Measurements from ENCODE around the gene LCOR.

Gene LCOR

GRCh38 chr10:97000487-97001182 lies 168.5 kb downstream of the LCOR start:
- TF ChIP-seq, protein P1, sequence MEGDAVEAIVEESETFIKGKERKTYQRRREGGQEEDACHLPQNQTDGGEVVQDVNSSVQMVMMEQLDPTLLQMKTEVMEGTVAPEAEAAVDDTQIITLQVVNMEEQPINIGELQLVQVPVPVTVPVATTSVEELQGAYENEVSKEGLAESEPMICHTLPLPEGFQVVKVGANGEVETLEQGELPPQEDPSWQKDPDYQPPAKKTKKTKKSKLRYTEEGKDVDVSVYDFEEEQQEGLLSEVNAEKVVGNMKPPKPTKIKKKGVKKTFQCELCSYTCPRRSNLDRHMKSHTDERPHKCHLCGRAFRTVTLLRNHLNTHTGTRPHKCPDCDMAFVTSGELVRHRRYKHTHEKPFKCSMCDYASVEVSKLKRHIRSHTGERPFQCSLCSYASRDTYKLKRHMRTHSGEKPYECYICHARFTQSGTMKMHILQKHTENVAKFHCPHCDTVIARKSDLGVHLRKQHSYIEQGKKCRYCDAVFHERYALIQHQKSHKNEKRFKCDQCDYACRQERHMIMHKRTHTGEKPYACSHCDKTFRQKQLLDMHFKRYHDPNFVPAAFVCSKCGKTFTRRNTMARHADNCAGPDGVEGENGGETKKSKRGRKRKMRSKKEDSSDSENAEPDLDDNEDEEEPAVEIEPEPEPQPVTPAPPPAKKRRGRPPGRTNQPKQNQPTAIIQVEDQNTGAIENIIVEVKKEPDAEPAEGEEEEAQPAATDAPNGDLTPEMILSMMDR (IDR thresholded peaks at IDR 0.05): no peak
- DNase-seq (ENCODE audit: low spot score): no peak
- H3K27ac ChIP-seq: no peak overlapping the region
- H3K4me3 ChIP-seq: no peak overlapping the region

DNA sequence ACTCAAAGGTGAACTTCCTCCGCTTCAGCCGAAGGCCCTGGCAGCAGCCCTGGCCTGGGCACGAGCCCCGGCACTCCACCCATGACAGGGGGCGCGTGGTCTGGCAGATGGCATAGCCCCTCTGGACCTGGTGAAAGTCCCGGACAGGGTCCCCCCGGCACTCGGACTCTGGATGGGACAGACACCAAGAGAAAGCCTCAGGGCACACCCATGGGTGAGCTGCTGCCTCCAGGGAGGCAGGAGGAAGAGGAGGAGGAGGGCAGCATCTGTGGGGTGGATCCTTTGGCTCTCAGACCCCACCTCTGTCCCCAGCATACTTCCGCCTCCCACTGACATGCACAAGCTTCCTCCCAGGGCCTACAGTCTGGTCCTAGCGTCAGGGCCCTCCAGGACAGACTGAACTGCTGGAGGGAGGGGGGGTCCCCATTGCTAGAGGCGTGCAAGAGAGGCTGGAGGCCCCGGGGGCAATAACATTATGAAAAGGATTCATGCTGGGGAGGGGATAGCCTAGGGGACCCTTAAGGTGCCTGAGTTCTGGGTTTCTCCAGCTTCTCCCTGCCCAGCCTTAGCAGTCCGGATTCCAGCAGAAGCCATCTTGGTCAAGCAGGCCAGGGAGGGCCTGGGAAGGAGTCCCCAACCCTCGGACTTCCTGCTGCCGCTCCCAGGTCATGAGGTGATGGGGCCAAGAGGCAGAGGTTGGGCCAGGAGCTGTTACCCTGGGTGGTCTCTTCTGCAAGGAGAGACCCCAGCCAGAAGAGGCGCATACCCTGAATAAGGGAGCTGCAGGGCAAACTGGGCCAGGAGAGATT lies 169.3 kb downstream of the LCOR start:
- no peak for DNase-seq (ENCODE audit: low spot score)
- Histone ChIP-seq H3K27ac (no peak overlapping the region), H3K4me3 (no peak overlapping the region)
- TF ChIP-seq, protein P1 (IDR thresholded peaks at IDR 0.05): no peak

- no peak for DNase-seq (ENCODE audit: low spot score)
- Histone ChIP-seq H3K27ac (no peak overlapping the region), H3K4me3 (no peak overlapping the region)
- TF ChIP-seq, protein P1 (IDR thresholded peaks at IDR 0.05): no peak
Measured at GRCh38 chr10:97002670-97003069, 170.6 kb downstream of the LCOR start.

GRCh38 chr10:97003151-97003803 lies 171.2 kb downstream of the LCOR start:
- Histone ChIP-seq H3K4me3 (no peak overlapping the region), H3K27ac (no peak overlapping the region)
- TF ChIP-seq, protein P1 (IDR thresholded peaks at IDR 0.05): no peak
- no peak for DNase-seq (ENCODE audit: low spot score)

DNA sequence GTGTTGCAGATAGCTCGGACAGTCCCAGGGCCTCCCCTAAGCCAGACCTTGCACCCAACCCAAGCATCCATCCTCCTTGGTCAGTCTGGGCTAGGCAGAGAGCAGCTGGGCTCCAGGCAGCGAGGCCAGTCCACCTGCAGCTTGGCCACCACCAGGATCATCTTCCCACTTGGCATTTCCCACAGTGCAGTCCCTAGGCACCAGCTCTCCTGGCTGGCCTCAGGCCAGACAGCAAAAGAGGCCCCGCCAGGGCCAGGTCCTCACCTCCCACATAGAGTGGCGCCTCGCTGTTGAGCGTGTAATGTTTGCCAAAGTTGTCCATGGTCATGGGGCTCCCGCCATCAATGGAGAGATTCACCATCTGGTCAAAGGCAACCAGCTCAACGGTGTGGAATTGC lies 171.7 kb downstream of the LCOR start:
- TF ChIP-seq, protein P1 (IDR thresholded peaks at IDR 0.05): no peak
- Histone ChIP-seq H3K27ac (no peak overlapping the region), H3K4me3 (no peak overlapping the region)
- no peak for DNase-seq (ENCODE audit: low spot score)

DNA sequence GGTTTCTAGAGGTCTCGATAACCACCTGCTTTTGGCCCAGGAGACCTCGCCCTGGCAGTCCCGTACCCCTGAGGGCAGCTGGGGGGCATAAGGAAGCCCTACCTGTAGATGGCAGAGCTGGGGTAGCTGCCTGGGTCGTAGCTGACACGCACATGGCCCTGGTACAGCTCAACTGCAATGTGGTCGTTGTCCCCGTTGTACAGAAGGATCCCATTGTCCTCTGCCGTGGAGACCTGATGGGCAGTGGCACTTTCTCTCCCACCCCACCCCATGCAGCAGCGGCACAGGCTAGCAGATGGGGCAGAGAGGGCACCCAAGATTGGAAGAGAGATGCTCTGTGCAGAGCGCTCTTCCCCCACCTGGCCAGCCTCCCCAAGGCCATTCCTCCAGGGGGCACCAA lies 172.5 kb downstream of the LCOR start:
- TF ChIP-seq, protein P1 (IDR thresholded peaks at IDR 0.05): no peak
- DNase-seq (ENCODE audit: low spot score): no peak
- Histone ChIP-seq H3K4me3 (no peak overlapping the region), H3K27ac (no peak overlapping the region)

All from coronary artery (tissue), 2 donors.